B cell (primary cell): ENCODE measurements around the gene HSPA12A. TPM values are rescaled to one million over a fixed set of nuclear protein-coding genes. Genes with fewer than 3 reads are reported as not detected.

Experiments used
- ATAC-seq: fragments of 200-7000 bp; cut with Tn5 transposase; one replicate; pipeline ENCODE4 v1.10.0; 2021; ENCODE audit warnings: low read depth, mild to moderate bottlenecking, moderate number of reproducible peaks, moderate library complexity
- CTCF ChIA-PET: fragments of 350-600 bp; sonication (Branson Sonifier 250); formaldehyde crosslinking; loops from one replicate; lab custom pipeline; 2021; ENCODE audit warnings: antibody characterized with exemption, inconsistent platforms; lab: Charles Lee
- POLR2A ChIA-PET: fragments of 350-600 bp; sonication (Branson Sonifier 250); formaldehyde crosslinking; loops from one replicate; lab custom pipeline; 2021; ENCODE audit warnings: antibody characterized with exemption; lab: Charles Lee
- DNase-seq: peaks from one replicate; pipeline ENCODE4 v3.0.0; 2013
- H2AFZ ChIP-seq: 2 replicates; pipeline ENCODE4 v1.6.1; 2012; ENCODE audit warnings: mild to moderate bottlenecking, low read depth, low read length; ENCODE audit not compliant: insufficient read depth, poor library complexity, severe bottlenecking
- H3K27ac ChIP-seq, 2 donors: 1 replicate in 1 of 2; 2 replicates in 1 of 2; pipeline ENCODE4 v1.5.1; 2012 to 2013; ENCODE audit warnings: low read length in 2 of 2, mild to moderate bottlenecking in 2 of 2, moderate library complexity in 1 of 2
- H3K27me3 ChIP-seq, 4 experiments: fragments of 200-600 bp in 1 of 4; sonication (generic) in 1 of 4; replicated peaks in 1 of 4; 1 replicate in 2 of 4; 2 replicates in 2 of 4; pipeline versions ENCODE4 v1.6.1 to v1.7.0; 2013 to 2016; ENCODE audit warnings: low read length in 3 of 4, mild to moderate bottlenecking in 2 of 4, mixed read lengths in 1 of 4, moderate library complexity in 1 of 4; ENCODE audit not compliant: insufficient read depth in 4 of 4, control insufficient read depth in 3 of 4; ENCODE audit errors: control extremely low read depth in 1 of 4
- H3K36me3 ChIP-seq, 2 experiments: replicated peaks in 1 of 2; 1 replicate in 1 of 2; 2 replicates in 1 of 2; pipeline versions ENCODE4 v1.6.1 to v1.7.1; 2013; ENCODE audit warnings: low read length in 1 of 2; ENCODE audit not compliant: insufficient read depth in 2 of 2, control insufficient read depth in 1 of 2; ENCODE audit errors: control extremely low read depth in 1 of 2, extremely low read depth in 1 of 2
- H3K4me1 ChIP-seq, 2 donors: fragments of 200-600 bp in 1 of 2; sonication (generic) in 1 of 2; 1 replicate in 1 of 2; 2 replicates in 1 of 2; pipeline versions ENCODE4 v1.5.1 to v1.6.1; 2013 to 2017; ENCODE audit warnings: low read length in 2 of 2; ENCODE audit not compliant: control insufficient read depth in 2 of 2, insufficient read depth in 2 of 2
- H3K4me2 ChIP-seq: replicated peaks from 2 replicates; pipeline ENCODE3; 2012; ENCODE audit warnings: mild to moderate bottlenecking, low read depth, low read length; ENCODE audit not compliant: poor library complexity, severe bottlenecking
- H3K4me3 ChIP-seq, 5 experiments: fragments of 200-600 bp in 1 of 5; sonication (generic) in 1 of 5; 1 replicate in 3 of 5; 2 replicates in 2 of 5; pipeline versions ENCODE4 v1.5.1 to v1.7.0; 2011 to 2016; ENCODE audit warnings: low read length in 4 of 5, mild to moderate bottlenecking in 4 of 5, low read depth in 2 of 5, control low read depth in 1 of 5, moderate library complexity in 1 of 5; ENCODE audit not compliant: insufficient read depth in 1 of 5; ENCODE audit errors: control extremely low read depth in 1 of 5, extremely low read depth in 1 of 5
- H3K79me2 ChIP-seq: fragments of 200-600 bp; sonication (generic); one replicate; pipeline ENCODE4 v1.6.0; 2016; ENCODE audit warnings: low read length; ENCODE audit not compliant: control insufficient read depth, insufficient read depth
- H3K9ac ChIP-seq: fragments of 200-600 bp; sonication (generic); 2 replicates; pipeline ENCODE4 v1.6.1; 2017; ENCODE audit warnings: mild to moderate bottlenecking, low read length, moderate library complexity
- H3K9me3 ChIP-seq, 3 donors: one replicate each; pipeline versions ENCODE4 v1.6.1 to v1.7.1; 2013; ENCODE audit warnings: low read length in 2 of 3; ENCODE audit not compliant: control insufficient read depth in 2 of 3, insufficient read depth in 1 of 3; ENCODE audit errors: control extremely low read depth in 1 of 3
- H4K20me1 ChIP-seq: 2 replicates; pipeline ENCODE4 v1.6.0; 2012; ENCODE audit warnings: mild to moderate bottlenecking, low read length; ENCODE audit not compliant: insufficient read depth, control insufficient read depth, poor library complexity, severe bottlenecking
- H3K27ac Mint-ChIP-seq: one replicate; pipeline ENCODE4 v1.8.0; 2021; ENCODE audit warnings: mixed read lengths
- H3K27me3 Mint-ChIP-seq: one replicate; pipeline ENCODE4 v1.8.0; 2021; ENCODE audit warnings: mixed read lengths
- H3K4me1 Mint-ChIP-seq: one replicate; pipeline ENCODE4 v1.8.0; 2021; ENCODE audit warnings: mixed read lengths
- H3K4me3 Mint-ChIP-seq: one replicate; pipeline ENCODE4 v1.8.0; 2021; ENCODE audit warnings: mixed read lengths
- H3K9me3 Mint-ChIP-seq: one replicate; pipeline ENCODE4 v1.8.0; 2022; ENCODE audit warnings: mixed read lengths; ENCODE audit not compliant: insufficient read depth
- EZH2 ChIP-seq: IDR thresholded peaks from 2 replicates; pipeline ENCODE4 v1.6.1; 2012; ENCODE audit warnings: borderline replicate concordance, low read depth, mild to moderate bottlenecking, moderate library complexity, low read length; ENCODE audit not compliant: insufficient read depth, poor library complexity, severe bottlenecking
- WGBS: methylation state at CpG from one replicate; pipeline ENCODE4 v1.1.5; 2013; ENCODE audit warnings: missing lambda C conversion rate; ENCODE audit not compliant: insufficient coverage; 5-methylcytosine and 5-hydroxymethylcytosine counted together
- intact Hi-C: fragments of 100-400 bp; cut with micrococcal nuclease; formaldehyde crosslinking; loops from one replicate; pipeline ENCODE4 v1.10.0; 2022
- polyA plus RNA-seq: library from polyadenylated mRNA; depleted of rRNA; stranded (reverse); fragments of >200 nt; gene quantifications from 2 replicates; pipeline ENCODE4 v1.2.3, GENCODE V29; 2012
- total RNA-seq, 2 donors: library from RNA; stranded (reverse); fragments of 120-200 nt in 1 of 2; gene quantifications; 1 replicate in 1 of 2; 2 replicates in 1 of 2; pipeline versions ENCODE4 v1.2.3 to v1.2.4, GENCODE V29; 2013 to 2022
- TF ChIP-seq, protein P1 (sequence below): fragments of 200-600 bp; IDR thresholded peaks from one replicate; pipeline ENCODE4 v1.8.0; 2022; ENCODE audit warnings: antibody characterized with exemption, mild to moderate bottlenecking

The HSPA12A gene
- total and polyA plus RNA-seq, 2 donors (not counting 1 experiment from before 2014, with no cell fraction given) = 2.1 to 17.7 TPM

DNA sequence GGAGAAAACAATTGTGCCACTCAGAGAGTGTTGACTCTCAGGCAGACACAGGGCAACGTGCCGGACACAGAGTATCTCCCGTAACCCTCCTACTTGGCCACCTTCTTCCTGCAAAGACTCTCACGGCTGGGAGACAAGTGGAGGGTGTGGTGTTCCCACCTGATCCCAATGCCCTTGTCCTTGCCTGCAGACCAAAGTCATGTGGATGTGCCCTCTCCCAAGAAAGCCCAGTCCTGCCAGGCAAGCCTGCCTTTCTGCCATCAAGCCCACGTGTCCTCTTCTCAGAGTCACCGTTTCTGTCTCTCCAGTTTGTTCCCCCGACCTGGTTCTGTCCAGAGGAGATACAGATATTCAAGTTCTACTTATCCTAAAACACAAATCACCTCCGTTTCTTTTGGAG is 120.9 kb downstream of the HSPA12A start:
- H4K20me1 ChIP-seq = no peaks in the 10 kb centered on the region
- H3K27me3 ChIP-seq = peaks cover 0 to 4% (median 0%) of the 10 kb centered on the region in 4 experiments
- H3K27ac ChIP-seq = no peak overlapping the region
- Mint-ChIP-seq H3K9me3 (no peaks in the 10 kb centered on the region), H3K4me1 (no peaks in the 10 kb centered on the region), H3K4me3 (no peak overlapping the region), H3K27ac (no peak overlapping the region), H3K27me3 (peaks cover 9% of the 10 kb centered on the region)
- H3K9me3 ChIP-seq = peaks cover 0 to 4% (median 0%) of the 10 kb centered on the region in 3 donors
- H3K4me2 ChIP-seq = no peak overlapping the region
- ChIA-PET CTCF (no interaction called here), POLR2A (no interaction called here)
- no peak overlapping the region for H3K9ac ChIP-seq
- DNase-seq (no peak), ATAC-seq (no peak)
- WGBS = 76% methylated on average over 7 of the region's 8 CpGs
- intact Hi-C loops = no loop called here
- no peaks in the 10 kb centered on the region for H3K36me3 ChIP-seq
- TF ChIP-seq, protein P1, sequence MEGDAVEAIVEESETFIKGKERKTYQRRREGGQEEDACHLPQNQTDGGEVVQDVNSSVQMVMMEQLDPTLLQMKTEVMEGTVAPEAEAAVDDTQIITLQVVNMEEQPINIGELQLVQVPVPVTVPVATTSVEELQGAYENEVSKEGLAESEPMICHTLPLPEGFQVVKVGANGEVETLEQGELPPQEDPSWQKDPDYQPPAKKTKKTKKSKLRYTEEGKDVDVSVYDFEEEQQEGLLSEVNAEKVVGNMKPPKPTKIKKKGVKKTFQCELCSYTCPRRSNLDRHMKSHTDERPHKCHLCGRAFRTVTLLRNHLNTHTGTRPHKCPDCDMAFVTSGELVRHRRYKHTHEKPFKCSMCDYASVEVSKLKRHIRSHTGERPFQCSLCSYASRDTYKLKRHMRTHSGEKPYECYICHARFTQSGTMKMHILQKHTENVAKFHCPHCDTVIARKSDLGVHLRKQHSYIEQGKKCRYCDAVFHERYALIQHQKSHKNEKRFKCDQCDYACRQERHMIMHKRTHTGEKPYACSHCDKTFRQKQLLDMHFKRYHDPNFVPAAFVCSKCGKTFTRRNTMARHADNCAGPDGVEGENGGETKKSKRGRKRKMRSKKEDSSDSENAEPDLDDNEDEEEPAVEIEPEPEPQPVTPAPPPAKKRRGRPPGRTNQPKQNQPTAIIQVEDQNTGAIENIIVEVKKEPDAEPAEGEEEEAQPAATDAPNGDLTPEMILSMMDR = no peak
- no peak for TF ChIP-seq EZH2
- no peak overlapping the region for H3K4me3 ChIP-seq
- no peaks in the 10 kb centered on the region for H3K4me1 ChIP-seq
- H2AFZ ChIP-seq = no peak overlapping the region
- H3K79me2 ChIP-seq = no peaks in the 10 kb centered on the region

Other genes with a start within 250 kb of the HSPA12A start
- not detected in 2 replicates for gene PNLIP, start 196.6 kb downstream of the HSPA12A start, total RNA-seq
- gene PNLIP, start 196.6 kb downstream of the HSPA12A start, polyA plus RNA-seq = not detected in 2 replicates
- gene PNLIPRP1, start 151.6 kb downstream of the HSPA12A start, total RNA-seq = not detected in 2 replicates
- not detected in 2 replicates for gene PNLIPRP1, start 151.6 kb downstream of the HSPA12A start, polyA plus RNA-seq
- gene PNLIPRP2, start 121.6 kb downstream of the HSPA12A start, total RNA-seq = not detected in 2 replicates
- gene PNLIPRP2, start 121.6 kb downstream of the HSPA12A start, polyA plus RNA-seq = not detected in 2 replicates
- gene ENO4, start 106.9 kb upstream of the HSPA12A start, total RNA-seq = 0.37 and 0.46 TPM in 2 replicates
- gene ENO4, start 106.9 kb upstream of the HSPA12A start, polyA plus RNA-seq = 0.07 TPM in 1 of 2 replicates, not detected in the other